Measurements from ENCODE around the gene NTM. TPM values are rescaled to one million over a fixed set of nuclear protein-coding genes. Genes with fewer than 3 reads are reported as not detected.
"Not testable (repeated sequence)": the region's sequence is repeated elsewhere in the genome, so short reads cannot be mapped to it uniquely, and the experiment has no call there.

The NTM gene
- polyA plus RNA-seq, 4 donors: 36.2 to 52.4 (median 44.4) TPM

DNA sequence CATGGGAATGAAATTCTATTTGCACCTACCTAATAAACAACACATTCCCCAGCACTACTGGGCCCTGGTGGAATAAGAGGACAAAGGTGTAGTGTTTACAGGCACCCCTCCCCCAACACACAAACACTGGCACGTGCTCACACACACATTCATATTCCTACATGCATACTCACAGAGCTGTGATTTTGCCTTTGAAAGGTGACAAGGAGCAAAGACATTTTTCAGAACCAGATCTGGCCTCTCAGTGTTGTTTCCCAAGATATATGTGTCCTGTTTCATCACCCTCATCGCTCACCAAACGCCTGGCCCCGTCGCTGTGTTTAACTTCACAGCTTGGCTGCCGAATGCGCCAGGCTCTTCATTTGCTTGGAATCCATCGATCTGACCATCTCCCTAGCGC, 292.6 kb downstream of the NTM start:
- DNase-seq (ENCODE audit: low read depth in 4 of 4, low spot score in 3 of 4): no peak

DNA sequence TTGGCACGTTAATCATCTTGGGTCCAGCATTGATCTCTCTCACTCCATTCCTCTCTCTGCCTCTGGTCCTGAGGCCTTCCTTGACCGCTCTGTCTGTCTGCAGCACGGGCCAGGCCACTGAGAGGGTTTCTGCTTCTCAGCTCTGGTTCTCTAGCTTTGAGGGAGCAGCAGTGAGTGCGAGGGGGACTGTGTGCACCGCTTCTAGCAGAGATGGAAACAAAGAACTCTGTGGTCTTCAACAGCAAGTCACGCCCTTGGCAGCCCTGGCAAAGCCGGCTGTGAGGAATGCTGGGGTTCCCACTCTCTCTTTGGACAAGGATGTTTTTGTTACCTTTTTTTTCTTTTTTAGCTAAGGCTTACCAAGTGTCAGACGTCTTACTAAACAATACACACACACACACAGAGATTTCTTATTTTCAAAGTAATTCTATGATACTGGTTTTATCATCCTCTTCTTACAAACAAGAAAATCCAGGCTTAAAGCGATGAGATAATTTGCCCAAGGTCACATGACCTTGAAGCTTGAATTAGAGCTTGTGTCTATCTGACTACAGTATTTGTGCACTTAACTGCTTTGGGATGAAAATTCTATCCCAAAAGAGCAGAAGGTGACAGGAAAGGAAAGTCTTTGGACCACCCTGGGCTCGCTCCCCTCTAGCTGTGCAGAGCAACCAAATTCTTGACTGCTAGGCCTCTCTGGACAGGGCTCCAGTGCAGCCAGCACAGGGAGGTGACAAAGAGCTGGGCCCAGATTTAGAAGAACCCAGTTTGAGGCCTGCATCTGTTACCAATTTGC, 293.2 kb downstream of the NTM start:
- DNase-seq (ENCODE audit: low read depth in 4 of 4, low spot score in 3 of 4): no peak

DNA sequence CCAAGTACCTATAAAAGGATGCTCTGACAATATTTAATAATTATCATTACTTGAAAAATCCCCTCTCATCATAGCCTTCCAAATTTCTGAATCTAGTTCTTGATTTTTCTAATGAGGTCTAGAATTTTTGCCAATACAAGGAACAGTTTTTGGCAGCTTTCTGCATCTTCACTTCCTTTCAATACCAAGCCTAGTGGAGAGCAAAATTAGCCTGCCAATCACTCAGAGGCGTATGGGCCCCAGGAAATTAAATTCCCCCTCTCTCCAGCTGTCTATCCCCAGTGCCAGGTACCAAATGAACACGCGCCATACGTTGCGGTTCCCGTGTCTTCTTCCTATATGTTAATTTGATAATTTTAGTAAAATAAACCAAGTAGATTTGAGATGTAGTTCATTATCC, 293.9 kb downstream of the NTM start:
- no peak for DNase-seq (ENCODE audit: low read depth in 4 of 4, low spot score in 3 of 4)

DNA sequence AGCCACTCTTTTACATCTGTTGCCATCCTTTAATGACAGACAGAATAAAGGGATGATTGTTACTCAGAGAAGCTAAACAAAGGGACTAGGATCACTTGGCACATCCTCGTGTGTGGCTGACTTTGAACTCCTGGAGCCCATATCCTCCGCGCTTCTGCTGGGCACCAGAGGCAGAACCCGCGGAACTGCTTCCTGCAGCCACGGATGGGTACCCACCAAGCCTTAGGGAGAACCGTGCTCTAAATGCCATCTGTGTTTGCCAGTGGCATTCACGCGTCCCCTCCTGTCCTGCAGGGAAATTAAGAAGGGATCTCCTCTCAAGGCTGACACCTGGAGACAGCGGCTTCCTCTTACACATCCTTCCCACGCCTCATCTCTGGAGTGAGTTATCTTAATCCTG, 294.4 kb downstream of the NTM start:
- no peak for DNase-seq (ENCODE audit: low read depth in 4 of 4, low spot score in 3 of 4)

DNA sequence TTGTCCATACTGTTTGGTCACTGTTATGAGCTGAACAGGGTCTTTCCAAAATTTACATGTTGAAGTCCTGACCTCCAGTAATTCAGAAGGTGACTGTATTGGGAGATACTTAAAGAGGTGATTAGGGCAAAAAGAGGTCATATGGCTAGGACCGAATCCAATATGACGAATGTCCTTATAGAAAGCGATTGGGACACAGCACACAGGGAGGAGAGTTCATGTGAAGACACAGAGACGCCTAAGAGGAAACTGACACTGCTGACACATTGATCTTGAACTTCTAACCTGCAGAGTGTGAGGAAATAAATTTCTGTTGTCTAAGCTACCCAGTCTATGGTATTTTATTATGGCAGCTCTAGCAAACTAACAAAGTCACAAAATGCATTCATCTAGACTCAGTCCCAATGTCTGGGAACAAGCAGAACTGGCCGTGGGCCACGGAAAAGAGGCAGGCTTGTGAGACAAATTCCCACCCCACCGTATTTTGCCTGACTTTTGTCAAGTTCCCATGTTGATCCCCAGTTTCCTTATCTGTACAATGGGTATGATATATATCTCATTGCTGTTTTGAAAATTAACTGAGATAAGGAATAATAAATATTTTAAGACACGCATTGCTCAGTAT, 295.0 kb downstream of the NTM start:
- DNase-seq (ENCODE audit: low read depth in 4 of 4, low spot score in 3 of 4): no peak

DNA sequence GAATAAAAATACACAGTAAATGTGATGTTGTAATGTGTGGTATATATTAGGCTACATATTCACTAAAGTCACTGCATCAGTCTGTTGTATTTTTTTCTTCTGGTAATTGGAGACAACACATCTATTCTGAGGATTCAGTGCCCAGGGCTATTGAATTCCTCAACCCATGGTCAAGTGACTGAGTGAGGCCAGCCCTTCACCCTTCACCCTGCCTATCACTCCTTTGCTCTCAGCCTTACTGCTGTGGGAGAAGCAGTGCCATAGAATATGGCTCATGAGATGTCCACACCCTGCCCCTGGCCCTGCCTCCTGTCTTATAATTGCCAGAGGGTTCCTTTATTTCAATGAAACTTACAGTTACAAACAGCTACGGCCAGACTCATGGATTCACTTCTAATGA, 295.6 kb downstream of the NTM start:
- DNase-seq (ENCODE audit: low read depth in 4 of 4, low spot score in 3 of 4): no peak

DNA sequence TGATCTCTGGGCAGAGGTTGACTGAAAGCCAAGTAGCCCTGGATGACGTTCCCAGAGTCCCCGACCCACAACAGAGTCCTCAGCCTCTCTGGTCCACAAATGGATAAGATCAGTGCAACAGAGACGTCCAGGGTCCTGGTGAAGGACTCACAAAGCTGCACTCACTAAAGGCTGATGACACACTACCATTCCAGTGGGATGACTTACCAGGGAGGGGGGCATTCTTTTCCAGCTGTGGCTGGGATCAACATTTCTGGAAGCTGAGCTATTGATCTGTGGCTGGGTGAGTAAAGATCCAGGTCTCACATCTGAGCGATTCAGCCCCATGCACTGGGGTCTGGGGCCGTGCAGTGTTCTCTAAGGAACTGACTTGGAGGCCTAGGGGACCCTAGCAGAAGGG, 296.2 kb downstream of the NTM start:
- DNase-seq (ENCODE audit: low read depth in 4 of 4, low spot score in 3 of 4): no peak

DNA sequence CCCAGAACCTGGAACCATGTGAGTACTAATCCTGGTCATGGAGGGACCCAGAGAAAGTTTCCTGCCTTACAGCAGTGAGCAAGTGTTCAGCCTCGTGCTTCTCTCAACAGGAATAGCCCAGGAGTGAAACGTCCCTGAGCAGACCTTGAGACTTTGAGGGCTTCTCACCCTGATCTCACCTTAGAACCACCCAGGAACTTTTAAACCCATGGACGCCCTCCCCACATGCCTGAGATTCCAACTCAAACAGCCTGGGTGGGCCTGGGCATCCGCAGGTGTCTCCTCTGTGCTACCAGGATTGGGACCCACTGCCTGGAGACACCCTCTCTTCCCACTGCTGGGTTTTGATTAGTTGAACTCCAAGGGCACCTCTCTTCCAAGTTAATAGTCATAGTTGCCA, 297.2 kb downstream of the NTM start:
- DNase-seq (ENCODE audit: low read depth in 4 of 4, low spot score in 3 of 4): no peak

DNA sequence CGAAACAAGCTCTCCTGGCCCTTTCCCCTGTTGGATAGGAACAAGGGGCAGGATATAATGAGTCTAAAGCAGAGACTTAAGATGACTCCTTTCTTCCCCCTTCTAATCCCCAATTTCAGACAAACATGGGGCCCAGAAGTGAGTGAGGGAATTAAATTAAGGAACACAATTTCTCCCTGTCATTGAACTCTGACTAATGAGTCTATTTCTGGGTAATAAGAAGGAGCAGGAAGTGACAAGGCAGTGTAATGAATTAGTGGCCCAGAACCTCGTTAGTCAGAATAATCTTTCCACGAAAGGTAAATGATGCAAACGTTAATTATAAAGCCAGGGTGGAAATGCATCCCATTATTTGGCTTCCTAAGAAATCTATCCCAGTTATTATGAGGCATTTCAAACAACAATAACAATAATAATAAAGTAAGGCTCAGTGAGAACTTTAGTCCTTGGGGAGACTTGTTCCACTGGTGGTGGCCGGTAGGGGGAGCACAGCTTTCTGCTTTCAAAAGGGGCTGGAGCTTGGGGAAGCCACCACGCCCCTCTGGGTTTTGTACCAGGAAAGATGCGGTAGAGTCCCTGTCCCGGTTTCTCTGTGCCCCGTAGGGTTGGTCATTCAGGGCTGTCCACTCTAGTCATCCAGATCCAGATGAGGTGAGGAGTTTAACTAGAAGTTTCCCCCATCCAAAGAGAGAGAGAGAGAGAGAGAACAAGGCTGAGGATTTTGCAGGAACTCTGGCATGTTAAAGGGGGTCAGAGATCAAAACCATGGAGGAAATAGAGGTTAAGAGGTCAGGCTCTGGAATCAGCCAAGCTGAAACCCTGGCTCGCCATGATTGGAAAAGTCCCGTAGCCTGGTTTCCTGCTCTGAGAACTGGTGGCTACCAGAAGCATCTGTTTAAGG, 298.3 kb downstream of the NTM start:
- DNase-seq (ENCODE audit: low read depth in 4 of 4, low spot score in 3 of 4): no peak

DNA sequence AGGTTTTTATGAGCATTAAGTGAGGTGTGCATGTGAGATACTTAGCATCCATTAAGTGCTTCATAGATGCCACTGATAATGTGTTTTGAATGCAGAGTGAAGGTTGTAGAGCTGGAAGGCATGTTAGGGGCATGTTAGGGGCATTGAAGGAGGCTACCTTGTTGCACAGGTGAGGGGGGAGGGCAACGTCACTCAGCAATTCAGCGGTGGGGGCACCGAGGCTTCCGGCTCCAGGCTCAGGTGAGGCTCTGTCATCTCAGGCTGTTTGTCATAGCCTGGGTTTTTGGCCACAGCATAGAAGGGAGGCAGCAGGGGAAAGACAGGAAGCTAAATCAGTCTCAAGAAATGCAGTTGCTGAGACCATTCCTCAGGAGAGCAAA, 299.0 kb downstream of the NTM start:
- DNase-seq (ENCODE audit: low read depth in 4 of 4, low spot score in 3 of 4): no peak

DNA sequence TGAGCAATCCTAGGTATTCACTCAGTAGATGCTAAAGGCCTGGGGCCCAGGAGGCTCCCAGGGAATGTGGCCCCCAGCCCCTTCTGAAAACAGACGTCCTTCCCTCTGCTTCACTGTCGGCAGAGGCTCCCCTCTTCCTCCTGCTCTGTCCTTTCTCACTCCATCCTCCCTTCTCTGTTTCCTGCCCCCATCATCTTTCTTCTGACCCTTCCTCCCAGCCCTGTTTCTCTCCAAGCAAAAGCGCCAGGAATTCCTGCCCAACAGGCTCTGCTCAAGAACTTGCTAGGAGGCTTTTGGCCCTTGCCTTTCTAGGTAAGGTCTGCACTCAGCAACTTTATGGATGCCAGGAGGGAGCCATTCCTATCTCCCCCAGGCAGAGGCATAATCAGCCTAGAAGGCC, 300.5 kb downstream of the NTM start:
- no peak for DNase-seq (ENCODE audit: low read depth in 4 of 4, low spot score in 3 of 4)

DNA sequence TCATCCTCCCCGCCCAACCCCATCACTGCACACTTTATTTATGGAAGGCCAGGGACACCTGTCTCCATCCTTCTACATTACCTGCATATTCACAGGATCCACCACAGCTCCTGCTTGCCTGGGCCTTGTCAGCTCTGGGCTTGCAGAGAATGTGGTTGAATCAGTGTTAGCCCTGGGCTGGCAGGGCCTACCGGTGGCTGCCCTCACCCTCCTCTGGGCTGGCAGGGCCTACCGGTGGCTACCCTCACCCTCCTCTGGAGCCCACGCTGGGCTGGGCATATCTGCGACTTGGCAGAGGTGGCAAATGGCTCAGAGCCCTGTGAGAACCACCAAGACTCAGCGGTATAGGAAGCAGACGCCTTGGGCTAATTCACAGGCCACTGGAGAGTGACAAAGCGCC, 300.9 kb downstream of the NTM start:
- no peak for DNase-seq (ENCODE audit: low read depth in 4 of 4, low spot score in 3 of 4)

DNA sequence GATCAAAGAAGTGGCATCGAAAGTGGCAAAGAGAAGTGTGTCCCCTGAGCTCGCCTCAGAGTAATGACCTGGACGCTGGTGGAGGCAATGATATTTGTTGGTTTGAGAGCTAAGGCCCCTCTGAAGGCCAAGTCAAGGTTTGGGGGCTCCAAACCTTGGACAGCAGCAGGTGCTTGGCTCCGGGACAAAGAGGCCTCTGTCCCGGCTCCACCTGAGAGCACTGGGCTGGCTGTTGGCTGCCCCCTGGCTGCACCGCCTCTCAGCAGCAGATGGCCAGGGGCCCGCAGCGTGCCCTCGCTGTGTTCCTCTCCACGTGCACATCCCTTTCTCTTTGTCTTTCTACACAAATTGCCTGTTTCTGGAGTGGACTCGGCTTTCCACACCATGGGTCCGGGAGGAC, 301.3 kb downstream of the NTM start:
- no peak for DNase-seq (ENCODE audit: low read depth in 4 of 4, low spot score in 3 of 4)

DNA sequence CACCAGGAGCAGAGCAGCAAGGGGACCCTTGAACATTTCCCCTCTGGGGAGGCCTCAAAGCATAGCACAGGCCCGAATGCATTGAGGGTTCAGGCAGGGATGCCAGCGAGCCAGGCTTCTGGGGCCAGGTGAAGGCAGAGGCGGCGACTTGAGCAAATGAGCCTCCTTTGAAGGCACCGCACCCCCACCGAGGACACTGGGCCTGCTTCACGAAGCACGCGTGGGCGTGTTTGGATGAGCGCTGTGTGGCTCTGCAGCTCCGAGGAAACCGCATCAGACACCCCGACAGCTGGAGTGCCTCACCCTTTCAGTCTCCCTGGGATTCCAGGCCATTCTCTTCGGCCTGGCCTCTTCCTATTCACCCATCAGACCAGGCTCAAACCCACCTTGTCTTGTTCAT, 301.8 kb downstream of the NTM start:
- DNase-seq (ENCODE audit: low read depth in 4 of 4, low spot score in 3 of 4): no peak

DNA sequence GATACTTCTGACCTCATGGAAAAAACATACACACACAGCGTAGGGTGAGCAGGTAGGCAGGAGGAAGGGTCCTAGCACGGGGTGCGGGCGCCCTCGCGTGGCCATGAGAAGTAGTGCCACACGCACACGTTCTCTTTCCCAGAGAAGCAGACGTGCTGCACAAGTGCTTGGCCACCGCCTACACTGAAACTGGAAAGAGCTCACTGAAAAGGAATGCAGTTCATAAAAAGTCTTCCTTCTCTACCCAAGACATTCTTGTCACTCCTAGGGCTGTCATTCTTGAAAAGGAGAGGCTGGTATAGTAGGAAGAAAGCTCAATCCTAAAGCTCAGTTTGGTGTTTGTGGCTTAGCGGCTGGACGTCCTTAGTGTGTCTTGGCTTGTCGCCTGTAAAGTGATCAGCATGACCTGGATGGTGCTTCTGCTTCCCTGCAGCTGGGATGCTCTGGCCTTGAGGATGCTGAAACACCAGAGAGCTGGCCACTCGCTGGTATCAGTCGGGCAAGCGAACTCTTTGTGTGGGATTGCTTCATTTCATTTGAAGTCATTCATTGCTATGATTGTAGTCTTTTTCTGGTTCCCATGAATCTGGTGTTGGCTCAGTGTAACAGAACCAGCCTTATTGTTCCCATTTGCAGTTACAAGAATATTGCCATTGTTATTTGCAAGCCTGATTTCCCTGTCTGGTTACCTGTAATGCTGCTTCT, 303.8 kb downstream of the NTM start:
- peak in 3 of 4 donors; percentile 46 to 67 (median 48) for DNase-seq (ENCODE audit: low read depth in 4 of 4, low spot score in 3 of 4)

DNA sequence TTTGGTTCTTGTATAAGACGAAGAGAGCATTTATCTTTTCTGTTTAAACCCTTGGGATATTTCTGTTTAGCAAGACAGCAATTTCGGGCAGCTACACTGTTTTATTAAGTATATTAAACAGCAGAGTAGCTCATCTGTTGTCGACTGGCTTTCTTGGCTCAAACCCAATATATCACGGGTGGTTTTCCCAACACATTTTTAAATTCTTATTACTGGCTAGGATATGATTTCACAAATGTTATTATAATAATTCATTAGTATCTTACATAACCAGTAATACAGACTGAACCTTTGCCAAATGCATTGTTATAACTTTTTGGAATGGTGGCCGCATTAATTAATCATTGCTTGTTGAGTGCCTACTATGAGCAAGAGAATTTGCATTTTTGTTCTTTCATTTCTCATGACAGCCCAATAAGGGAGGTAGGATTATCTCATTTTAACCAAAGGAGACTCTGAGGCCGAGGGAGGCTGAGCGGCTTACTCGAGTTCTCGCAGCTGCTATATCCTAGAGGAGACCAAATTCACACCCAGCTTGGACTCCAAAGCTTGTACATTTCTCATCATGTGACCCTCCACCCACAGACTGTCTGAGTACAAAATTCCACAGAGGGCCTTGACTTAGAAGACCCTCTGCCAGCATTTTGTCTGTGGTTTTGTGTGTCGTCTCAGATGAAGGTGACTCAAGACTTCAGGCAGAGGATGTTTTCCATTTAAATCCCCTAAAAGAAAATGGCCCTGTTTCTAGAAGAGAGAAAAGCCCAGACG, 304.9 kb downstream of the NTM start:
- DNase-seq (ENCODE audit: low read depth in 4 of 4, low spot score in 3 of 4): no peak

DNA sequence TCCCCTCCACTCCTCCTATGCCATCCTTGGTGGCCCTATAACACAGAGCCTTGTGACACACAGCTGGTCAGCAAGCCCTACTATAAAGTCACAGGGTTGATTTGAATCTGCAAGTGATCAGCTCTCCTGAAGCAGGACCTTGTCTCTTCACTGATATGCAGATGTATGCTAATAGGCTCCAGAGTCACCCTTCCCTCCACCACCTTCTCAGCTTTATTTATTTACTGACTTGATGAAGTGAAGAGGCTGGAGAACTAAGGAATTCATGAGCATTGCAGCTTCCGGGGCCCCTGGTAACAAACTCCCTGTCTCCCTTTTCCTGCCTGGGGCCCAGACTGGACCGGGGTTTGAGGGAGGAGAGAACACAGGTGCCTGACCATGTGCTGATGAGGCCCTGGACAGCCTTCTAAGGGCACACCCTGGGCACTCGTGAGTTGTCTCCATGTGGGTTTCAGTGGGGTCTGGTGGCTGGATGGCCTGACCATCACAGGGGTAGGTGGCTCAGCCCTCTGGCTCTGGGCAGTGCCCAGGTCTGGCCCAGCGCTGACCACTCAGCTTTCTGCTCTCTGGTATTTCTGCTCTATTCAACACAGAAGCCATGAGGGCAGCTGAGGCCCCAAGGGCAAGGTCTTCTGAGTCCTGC, 307.5 kb downstream of the NTM start:
- no peak for DNase-seq (ENCODE audit: low read depth in 4 of 4, low spot score in 3 of 4)

DNA sequence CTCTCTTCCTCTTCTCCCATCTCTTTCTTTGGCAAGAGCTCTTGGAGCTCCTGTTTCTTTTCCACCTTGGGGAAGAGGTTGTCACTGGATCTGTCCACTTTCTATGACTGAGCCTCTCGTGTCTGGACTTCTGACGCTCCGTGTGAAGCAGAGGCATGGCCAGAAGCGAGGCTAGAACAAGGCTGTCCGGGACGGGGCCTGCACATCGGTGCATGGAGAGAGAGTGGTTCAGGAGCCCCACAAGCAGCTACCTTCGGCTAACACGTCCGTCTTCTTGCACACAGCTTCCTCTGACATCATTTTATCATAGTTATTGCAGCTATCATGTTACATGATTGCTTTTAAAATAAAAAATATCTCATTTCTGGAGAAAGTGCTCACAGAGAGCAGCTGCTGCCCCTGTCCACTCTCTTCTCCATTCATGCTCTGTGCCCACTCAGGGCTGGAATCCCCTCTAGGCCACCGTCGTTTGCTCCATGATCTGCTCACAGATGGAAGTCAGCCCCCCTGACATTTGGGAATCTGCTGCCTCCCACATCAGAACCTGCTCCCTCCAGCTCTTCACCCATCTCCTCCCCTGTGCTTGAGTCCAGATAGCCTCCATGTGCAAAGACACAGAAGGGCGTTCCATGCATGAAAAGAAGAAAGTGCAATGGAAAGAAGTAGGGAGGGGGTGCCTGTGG, 308.4 kb downstream of the NTM start:
- no peak for DNase-seq (ENCODE audit: low read depth in 4 of 4, low spot score in 3 of 4)

DNA sequence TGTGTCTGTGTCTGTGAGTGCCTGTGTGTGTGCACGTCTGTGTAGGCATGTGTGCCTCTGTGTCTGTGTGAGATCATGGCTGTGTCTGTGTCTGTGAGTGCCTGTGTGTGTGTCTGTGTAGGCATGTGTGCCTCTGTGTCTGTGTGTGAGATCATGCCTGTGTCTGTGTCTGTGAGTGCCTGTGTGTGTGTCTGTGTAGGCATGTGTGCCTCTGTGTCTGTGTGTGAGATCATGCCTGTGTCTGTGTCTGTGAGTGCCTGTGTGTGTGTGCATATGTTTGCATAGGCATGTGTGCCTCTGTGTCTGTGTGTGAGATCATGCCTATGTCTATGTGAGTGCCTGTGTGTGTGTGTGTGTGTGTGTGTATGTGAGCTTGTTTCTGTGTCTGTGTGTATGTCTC, 310.0 kb downstream of the NTM start:
- DNase-seq (ENCODE audit: low read depth in 4 of 4, low spot score in 3 of 4): not testable (repeated sequence)
